AG10803 (cell line): ENCODE results near the gene TMEM41B.

ENCODE experiments used
- DNase-seq: peaks from one replicate; pipeline ENCODE4 v3.0.0; 2010; ENCODE audit warnings: low read depth
- H3K4me3 ChIP-seq: 2 replicates; pipeline ENCODE4 v1.5.1; 2011; ENCODE audit warnings: mild to moderate bottlenecking, low read length, control low read depth
- CTCF ChIP-seq: conservative IDR thresholded peaks from 2 replicates; pipeline ENCODE4 v1.5.1; 2011; ENCODE audit warnings: mild to moderate bottlenecking, low read length, control low read depth, inconsistent platforms

TMEM41B gene

GRCh38 chr11:9293646-9294045, 20.7 kb downstream of the TMEM41B start:
- no peak for DNase-seq
- no peak overlapping the region for H3K4me3 ChIP-seq
- no peak for TF ChIP-seq CTCF

- no peak for DNase-seq
- TF ChIP-seq CTCF: no peak
- H3K4me3 ChIP-seq: no peak overlapping the region
These were observed 28.4 kb downstream of the TMEM41B start for GRCh38 chr11:9285850-9286587.

GRCh38 chr11:9280655-9281301, 33.6 kb downstream of the TMEM41B start:
- peak; percentile 58 for DNase-seq
- H3K4me3 ChIP-seq: no peak overlapping the region
- no peak for TF ChIP-seq CTCF

GRCh38 chr11:9277176-9277575, 37.2 kb downstream of the TMEM41B start:
- no peak overlapping the region for H3K4me3 ChIP-seq
- no peak for DNase-seq
- TF ChIP-seq CTCF: no peak

- TF ChIP-seq CTCF: no peak
- no peak overlapping the region for H3K4me3 ChIP-seq
- no peak for DNase-seq
These were observed 37.8 kb downstream of the TMEM41B start for GRCh38 chr11:9276571-9276970.

- no peak overlapping the region for H3K4me3 ChIP-seq
- TF ChIP-seq CTCF: no peak
- DNase-seq: no peak
These were observed 39.7 kb downstream of the TMEM41B start for GRCh38 chr11:9274499-9275258.
